ENCODE results near the gene CCNDBP1.
"Not testable (repeated sequence)": the region's sequence is repeated elsewhere in the genome, so short reads cannot be mapped to it uniquely, and the experiment has no call there.

Gene CCNDBP1

DNA sequence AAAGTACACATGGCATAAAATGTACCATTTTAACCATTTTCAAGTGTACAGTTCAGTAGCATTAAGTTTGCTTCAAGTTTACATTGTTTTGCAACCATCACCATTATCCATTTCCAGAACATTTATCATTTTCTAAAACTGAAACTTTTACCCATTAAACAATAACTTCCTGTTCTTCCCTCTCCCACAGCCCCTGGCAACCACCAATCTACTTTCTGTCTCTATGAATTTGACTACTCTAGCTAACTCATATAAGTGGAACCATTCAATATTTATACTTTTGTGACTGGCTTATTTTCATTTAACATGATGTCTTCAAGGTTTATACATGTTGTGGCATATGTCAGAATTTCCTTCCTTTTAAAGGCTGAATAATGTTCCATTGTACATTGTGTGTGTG lies 31.9 kb upstream of the CCNDBP1 start:
- Histone ChIP-seq H3K4me3 (replicated peaks; ENCODE audit: insufficient read depth, low read length) (no peak overlapping the region), H3K27me3 (ENCODE audit: insufficient read depth, poor library complexity, severe bottlenecking) (no peaks in the 10 kb centered on the region), H3K27ac (replicated peaks) (no peak overlapping the region)
- no peak for TF ChIP-seq GABPA (IDR thresholded peaks at IDR 0.05; ENCODE audit: low read depth)
- no peak for TF ChIP-seq POLR2AphosphoS5 (IDR thresholded peaks at IDR 0.05; ENCODE audit: low read depth)
- TF ChIP-seq, protein P1, sequence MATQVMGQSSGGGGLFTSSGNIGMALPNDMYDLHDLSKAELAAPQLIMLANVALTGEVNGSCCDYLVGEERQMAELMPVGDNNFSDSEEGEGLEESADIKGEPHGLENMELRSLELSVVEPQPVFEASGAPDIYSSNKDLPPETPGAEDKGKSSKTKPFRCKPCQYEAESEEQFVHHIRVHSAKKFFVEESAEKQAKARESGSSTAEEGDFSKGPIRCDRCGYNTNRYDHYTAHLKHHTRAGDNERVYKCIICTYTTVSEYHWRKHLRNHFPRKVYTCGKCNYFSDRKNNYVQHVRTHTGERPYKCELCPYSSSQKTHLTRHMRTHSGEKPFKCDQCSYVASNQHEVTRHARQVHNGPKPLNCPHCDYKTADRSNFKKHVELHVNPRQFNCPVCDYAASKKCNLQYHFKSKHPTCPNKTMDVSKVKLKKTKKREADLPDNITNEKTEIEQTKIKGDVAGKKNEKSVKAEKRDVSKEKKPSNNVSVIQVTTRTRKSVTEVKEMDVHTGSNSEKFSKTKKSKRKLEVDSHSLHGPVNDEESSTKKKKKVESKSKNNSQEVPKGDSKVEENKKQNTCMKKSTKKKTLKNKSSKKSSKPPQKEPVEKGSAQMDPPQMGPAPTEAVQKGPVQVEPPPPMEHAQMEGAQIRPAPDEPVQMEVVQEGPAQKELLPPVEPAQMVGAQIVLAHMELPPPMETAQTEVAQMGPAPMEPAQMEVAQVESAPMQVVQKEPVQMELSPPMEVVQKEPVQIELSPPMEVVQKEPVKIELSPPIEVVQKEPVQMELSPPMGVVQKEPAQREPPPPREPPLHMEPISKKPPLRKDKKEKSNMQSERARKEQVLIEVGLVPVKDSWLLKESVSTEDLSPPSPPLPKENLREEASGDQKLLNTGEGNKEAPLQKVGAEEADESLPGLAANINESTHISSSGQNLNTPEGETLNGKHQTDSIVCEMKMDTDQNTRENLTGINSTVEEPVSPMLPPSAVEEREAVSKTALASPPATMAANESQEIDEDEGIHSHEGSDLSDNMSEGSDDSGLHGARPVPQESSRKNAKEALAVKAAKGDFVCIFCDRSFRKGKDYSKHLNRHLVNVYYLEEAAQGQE (IDR thresholded peaks at IDR 0.05; ENCODE audit: insufficient replicate concordance, low read depth): no peak
- no peak for TF ChIP-seq SPI1 (IDR thresholded peaks at IDR 0.05; ENCODE audit: borderline replicate concordance, low read depth)
- TF ChIP-seq, protein P2, sequence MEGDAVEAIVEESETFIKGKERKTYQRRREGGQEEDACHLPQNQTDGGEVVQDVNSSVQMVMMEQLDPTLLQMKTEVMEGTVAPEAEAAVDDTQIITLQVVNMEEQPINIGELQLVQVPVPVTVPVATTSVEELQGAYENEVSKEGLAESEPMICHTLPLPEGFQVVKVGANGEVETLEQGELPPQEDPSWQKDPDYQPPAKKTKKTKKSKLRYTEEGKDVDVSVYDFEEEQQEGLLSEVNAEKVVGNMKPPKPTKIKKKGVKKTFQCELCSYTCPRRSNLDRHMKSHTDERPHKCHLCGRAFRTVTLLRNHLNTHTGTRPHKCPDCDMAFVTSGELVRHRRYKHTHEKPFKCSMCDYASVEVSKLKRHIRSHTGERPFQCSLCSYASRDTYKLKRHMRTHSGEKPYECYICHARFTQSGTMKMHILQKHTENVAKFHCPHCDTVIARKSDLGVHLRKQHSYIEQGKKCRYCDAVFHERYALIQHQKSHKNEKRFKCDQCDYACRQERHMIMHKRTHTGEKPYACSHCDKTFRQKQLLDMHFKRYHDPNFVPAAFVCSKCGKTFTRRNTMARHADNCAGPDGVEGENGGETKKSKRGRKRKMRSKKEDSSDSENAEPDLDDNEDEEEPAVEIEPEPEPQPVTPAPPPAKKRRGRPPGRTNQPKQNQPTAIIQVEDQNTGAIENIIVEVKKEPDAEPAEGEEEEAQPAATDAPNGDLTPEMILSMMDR (IDR thresholded peaks at IDR 0.05; ENCODE audit: insufficient read depth, low read length): no peak
- no peak for DNase-seq (ENCODE audit: low read depth in 1 of 2, low spot score in 1 of 2)

DNA sequence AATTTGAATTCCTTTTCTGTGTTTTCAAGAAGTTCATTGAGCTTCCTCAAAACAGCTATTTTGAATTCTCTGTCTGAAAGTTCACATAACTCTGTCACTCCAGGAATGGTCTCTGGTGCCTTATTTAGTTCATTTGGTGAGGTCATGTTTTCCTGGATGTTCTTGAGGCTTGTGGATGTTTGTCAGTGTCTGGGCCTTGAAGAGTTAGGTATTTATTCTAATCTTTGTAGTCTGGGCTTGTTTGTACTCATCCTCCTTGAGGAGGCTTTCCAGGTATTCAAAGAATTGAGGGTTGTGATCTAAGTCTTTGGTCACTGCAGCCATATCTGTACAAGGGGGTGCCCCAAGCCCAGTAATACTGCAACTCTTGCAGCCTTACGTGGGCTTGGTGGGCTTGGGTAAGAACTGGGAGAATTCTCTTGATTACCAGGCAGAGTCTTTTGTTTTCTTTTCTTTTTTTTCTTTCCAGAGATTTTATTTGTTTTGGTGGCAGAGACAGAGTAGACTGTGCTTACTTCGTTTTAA lies 19.3 kb upstream of the CCNDBP1 start:
- no peak overlapping the region for H3K27ac ChIP-seq (replicated peaks)
- TF ChIP-seq SPI1 (IDR thresholded peaks at IDR 0.05; ENCODE audit: borderline replicate concordance, low read depth): no peak
- TF ChIP-seq GABPA (IDR thresholded peaks at IDR 0.05; ENCODE audit: low read depth): no peak
- TF ChIP-seq, protein P2 (IDR thresholded peaks at IDR 0.05; ENCODE audit: insufficient read depth, low read length): no peak
- TF ChIP-seq POLR2AphosphoS5 (IDR thresholded peaks at IDR 0.05; ENCODE audit: low read depth): no peak
- TF ChIP-seq, protein P1 (IDR thresholded peaks at IDR 0.05; ENCODE audit: insufficient replicate concordance, low read depth): no peak
- no peak overlapping the region for H3K4me3 ChIP-seq (replicated peaks; ENCODE audit: insufficient read depth, low read length)
- DNase-seq (ENCODE audit: low read depth in 1 of 2, low spot score in 1 of 2): no peak
- H3K27me3 ChIP-seq (ENCODE audit: insufficient read depth, poor library complexity, severe bottlenecking): no peaks in the 10 kb centered on the region

DNA sequence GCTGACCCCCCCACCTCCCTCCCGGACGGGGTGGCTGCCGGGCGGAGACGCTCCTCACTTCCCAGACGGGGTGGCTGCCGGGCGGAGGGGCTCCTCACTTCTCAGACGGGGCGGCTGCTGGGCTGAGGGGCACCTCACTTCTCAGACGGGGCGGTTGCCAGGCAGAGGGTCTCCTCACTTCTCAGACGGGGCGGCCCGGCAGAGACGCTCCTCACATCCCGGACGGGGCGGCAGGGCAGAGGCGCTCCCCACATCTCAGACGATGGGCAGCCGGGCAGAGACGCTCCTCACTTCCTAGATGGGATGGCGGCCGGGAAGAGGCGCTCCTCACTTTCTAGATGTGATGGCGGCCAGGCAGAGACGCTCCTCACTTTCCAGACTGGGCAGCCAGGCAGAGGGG lies 17.9 kb upstream of the CCNDBP1 start:
- not testable (repeated sequence) for H3K4me3 ChIP-seq (replicated peaks; ENCODE audit: insufficient read depth, low read length); H3K27ac ChIP-seq (replicated peaks); H3K27me3 ChIP-seq (ENCODE audit: insufficient read depth, poor library complexity, severe bottlenecking); DNase-seq (ENCODE audit: low read depth in 1 of 2, low spot score in 1 of 2)

DNA sequence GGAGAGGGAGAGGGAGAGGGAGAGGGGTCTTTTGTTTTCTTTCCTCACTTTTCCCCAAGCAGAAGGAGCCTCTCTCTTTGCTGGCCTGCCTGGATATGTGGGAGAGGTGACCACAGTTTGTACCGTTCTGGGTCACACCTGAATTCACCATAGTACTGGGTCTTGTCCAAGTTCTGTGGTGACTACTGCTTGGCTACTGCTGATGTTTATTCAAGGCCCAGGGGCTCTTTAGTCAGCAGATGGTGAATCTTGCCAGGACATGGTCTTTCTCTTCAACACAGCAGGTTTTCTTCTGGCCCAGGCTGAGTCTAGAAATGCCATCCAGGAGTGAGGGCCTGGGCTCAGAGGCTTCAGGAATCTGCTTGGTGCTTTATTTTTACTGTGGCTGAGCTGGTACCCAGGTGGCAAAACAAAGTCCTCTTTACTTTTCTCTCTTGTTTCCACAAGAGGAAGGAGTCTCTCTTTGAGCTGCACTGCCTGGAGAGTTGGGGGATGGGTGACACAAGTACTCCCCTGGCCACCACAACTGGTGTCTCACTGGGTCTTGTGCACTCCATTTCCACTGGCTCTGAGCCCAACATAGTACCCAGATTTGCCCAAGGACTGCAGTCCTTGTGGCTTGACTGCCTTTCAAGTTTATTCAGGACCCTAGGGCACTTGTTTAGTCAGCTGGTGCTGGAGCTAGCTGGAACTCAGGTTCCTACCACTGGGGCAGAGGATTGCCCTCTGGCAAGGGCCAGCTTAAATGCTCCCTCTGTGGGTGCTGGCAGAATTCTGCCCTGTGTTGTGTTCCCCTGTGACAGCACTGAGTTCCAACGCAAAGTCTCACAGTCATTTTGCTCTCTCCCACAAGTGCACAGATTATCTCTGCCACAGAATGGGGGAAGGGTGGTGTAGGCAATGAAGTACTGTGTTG lies 16.8 kb upstream of the CCNDBP1 start:
- TF ChIP-seq, protein P2 (IDR thresholded peaks at IDR 0.05; ENCODE audit: insufficient read depth, low read length): no peak
- TF ChIP-seq POLR2AphosphoS5 (IDR thresholded peaks at IDR 0.05; ENCODE audit: low read depth) (no peak), GABPA (IDR thresholded peaks at IDR 0.05; ENCODE audit: low read depth) (no peak), SPI1 (IDR thresholded peaks at IDR 0.05; ENCODE audit: borderline replicate concordance, low read depth) (no peak)
- TF ChIP-seq, protein P1 (IDR thresholded peaks at IDR 0.05; ENCODE audit: insufficient replicate concordance, low read depth): no peak
- no peak overlapping the region for H3K27ac ChIP-seq (replicated peaks)
- no peak for DNase-seq (ENCODE audit: low read depth in 1 of 2, low spot score in 1 of 2)

More for the DNA sequence above, 16.8 kb upstream of the CCNDBP1 start:
- no peaks in the 10 kb centered on the region for H3K27me3 ChIP-seq (ENCODE audit: insufficient read depth, poor library complexity, severe bottlenecking)
- H3K4me3 ChIP-seq (replicated peaks; ENCODE audit: insufficient read depth, low read length): no peak overlapping the region

Measured in HL-60 (cell line).